HEK293 (cell line): ENCODE results near the gene ADAMTS20.

ENCODE experiments used
- CTCF ChIA-PET: fragments of 350-600 bp; formaldehyde crosslinking; extraction: SDS; loops from one replicate; lab custom pipeline; 2021; ENCODE audit warnings: antibody characterized with exemption; lab: Yijun Ruan, JAX
- POLR2A ChIA-PET: fragments of 300-600 bp; formaldehyde crosslinking; extraction: SDS; loops from one replicate; lab custom pipeline; 2020; ENCODE audit warnings: antibody characterized with exemption, inconsistent platforms; lab: Yijun Ruan, JAX
- H3K27ac ChIP-seq: fragments of 200-500 bp; sonication (Bioruptor generic); 2 replicates; pipeline ENCODE4 v1.5.1; 2014; ENCODE audit warnings: low read depth, low read length, control low read depth, inconsistent platforms; ENCODE audit errors: extremely low read depth
- H3K36me3 ChIP-seq, 2 experiments: fragments of 200-500 bp in 1 of 2; sonication (Bioruptor generic) in 1 of 2; 1 replicate in 1 of 2; 2 replicates in 1 of 2; pipeline ENCODE4 v1.5.1; 2014 to 2017; ENCODE audit warnings: inconsistent platforms in 2 of 2, low read length in 2 of 2; ENCODE audit not compliant: control insufficient read depth in 2 of 2, insufficient read depth in 1 of 2
- H3K4me1 ChIP-seq: fragments of 200-500 bp; sonication (Bioruptor generic); 2 replicates; pipeline ENCODE4 v1.5.1; 2014; ENCODE audit warnings: mild to moderate bottlenecking, low read length, inconsistent platforms; ENCODE audit not compliant: control insufficient read depth, insufficient read depth
- H3K4me3 ChIP-seq: 2 replicates; pipeline ENCODE4 v1.5.1; 2011; ENCODE audit warnings: low read depth, mild to moderate bottlenecking, control low read depth, low read length, moderate library complexity
- H3K9me3 ChIP-seq: fragments of 200-500 bp; sonication (Bioruptor generic); 2 replicates; pipeline ENCODE4 v1.5.1; 2014; ENCODE audit warnings: low read depth, low read length, inconsistent platforms; ENCODE audit not compliant: control insufficient read depth, insufficient read depth
- HOXC10 ChIP-seq: sonication (generic); formaldehyde crosslinking; IDR thresholded peaks from 2 replicates; pipeline ENCODE4 v1.8.1; 2023; ENCODE audit warnings: mild to moderate bottlenecking, missing genetic modification reagents
- HOXD13 ChIP-seq: sonication (generic); formaldehyde crosslinking; IDR thresholded peaks from 2 replicates; pipeline ENCODE4 v1.8.0; 2022; ENCODE audit warnings: missing genetic modification reagents, borderline replicate concordance
- IKZF3 ChIP-seq: fragments of 450-650 bp; IDR thresholded peaks from 2 replicates; pipeline ENCODE4 v1.5.0; 2018; ENCODE audit warnings: missing biosample characterization, mild to moderate bottlenecking, missing genetic modification characterization, moderate library complexity
- SP7 ChIP-seq: fragments of 450-650 bp; formaldehyde crosslinking; IDR thresholded peaks from 2 replicates; pipeline ENCODE4 v1.5.1; 2016; ENCODE audit warnings: missing biosample characterization, missing genetic modification characterization
- ZNF10 ChIP-seq: fragments of 450-650 bp; formaldehyde crosslinking; IDR thresholded peaks from 2 replicates; pipeline ENCODE4 v1.5.1; 2017; ENCODE audit warnings: missing biosample characterization, missing genetic modification characterization
- ZNF184 ChIP-seq: fragments of 450-650 bp; IDR thresholded peaks from 2 replicates; pipeline ENCODE4 v1.5.1; 2018; ENCODE audit warnings: missing biosample characterization, mild to moderate bottlenecking, missing genetic modification characterization
- ZNF202 ChIP-seq: fragments of 450-650 bp; formaldehyde crosslinking; IDR thresholded peaks from 2 replicates; pipeline ENCODE4 v1.5.1; 2016; ENCODE audit warnings: missing biosample characterization, missing genetic modification characterization, borderline replicate concordance
- ZNF24 ChIP-seq: fragments of 450-650 bp; formaldehyde crosslinking; IDR thresholded peaks from 2 replicates; pipeline ENCODE4 v1.5.1; 2016; ENCODE audit warnings: missing biosample characterization, missing genetic modification characterization
- ZNF324 ChIP-seq: fragments of 450-650 bp; formaldehyde crosslinking; IDR thresholded peaks from 2 replicates; pipeline ENCODE4 v1.5.1; 2016; ENCODE audit warnings: missing biosample characterization, missing genetic modification characterization
- ZNF335 ChIP-seq: fragments of 450-650 bp; formaldehyde crosslinking; conservative IDR thresholded peaks from 2 replicates; pipeline ENCODE4 v1.5.1; 2016; ENCODE audit warnings: missing biosample characterization, missing genetic modification characterization
- ZNF350 ChIP-seq: fragments of 450-650 bp; formaldehyde crosslinking; IDR thresholded peaks from 2 replicates; pipeline ENCODE4 v1.5.0; 2017; ENCODE audit warnings: missing biosample characterization, mild to moderate bottlenecking, missing genetic modification characterization
- ZNF362 ChIP-seq: fragments of 450-650 bp; formaldehyde crosslinking; IDR thresholded peaks from 2 replicates; pipeline ENCODE4 v1.5.1; 2016; ENCODE audit warnings: missing biosample characterization, missing genetic modification characterization
- ZNF366 ChIP-seq: fragments of 450-650 bp; formaldehyde crosslinking; conservative IDR thresholded peaks from 2 replicates; pipeline ENCODE4 v1.5.1; 2016; ENCODE audit warnings: missing biosample characterization, missing genetic modification characterization
- ZNF394 ChIP-seq: fragments of 450-650 bp; formaldehyde crosslinking; IDR thresholded peaks from 2 replicates; pipeline ENCODE4 v1.5.1; 2016; ENCODE audit warnings: missing biosample characterization, missing genetic modification characterization, mild to moderate bottlenecking, moderate library complexity, borderline replicate concordance
- ZNF529 ChIP-seq: fragments of 450-650 bp; formaldehyde crosslinking; IDR thresholded peaks from 2 replicates; pipeline ENCODE4 v1.5.1; 2017; ENCODE audit warnings: missing genetic modification characterization, missing biosample characterization; ENCODE audit not compliant: insufficient replicate concordance
- ZNF544 ChIP-seq: fragments of 450-650 bp; formaldehyde crosslinking; IDR thresholded peaks from 2 replicates; pipeline ENCODE4 v1.5.0; 2017; ENCODE audit warnings: missing biosample characterization, missing genetic modification characterization
- ZNF629 ChIP-seq: fragments of 450-650 bp; formaldehyde crosslinking; IDR thresholded peaks from 2 replicates; pipeline ENCODE4 v1.5.1; 2017; ENCODE audit warnings: missing biosample characterization, missing genetic modification characterization
- ZNF654 ChIP-seq: fragments of 450-650 bp; formaldehyde crosslinking; IDR thresholded peaks from 2 replicates; pipeline ENCODE4 v1.5.1; 2016; ENCODE audit warnings: low read depth, missing biosample characterization, missing genetic modification characterization
- ZNF660 ChIP-seq: fragments of 450-650 bp; IDR thresholded peaks from 2 replicates; pipeline ENCODE4 v1.5.1; 2018; ENCODE audit warnings: missing biosample characterization, mild to moderate bottlenecking, missing genetic modification characterization
- ZNF837 ChIP-seq: fragments of 450-650 bp; formaldehyde crosslinking; IDR thresholded peaks from 2 replicates; pipeline ENCODE4 v1.5.1; 2016; ENCODE audit warnings: missing biosample characterization, missing genetic modification characterization
- ZSCAN16 ChIP-seq: fragments of 450-650 bp; formaldehyde crosslinking; IDR thresholded peaks from 2 replicates; pipeline ENCODE4 v1.5.1; 2016; ENCODE audit warnings: missing biosample characterization, missing genetic modification characterization
- TF ChIP-seq, protein P1 (sequence below): fragments of 450-650 bp; formaldehyde crosslinking; IDR thresholded peaks from 2 replicates; pipeline ENCODE4 v1.5.1; 2017; ENCODE audit warnings: missing biosample characterization, missing genetic modification characterization
- TF ChIP-seq, protein P2 (sequence below): fragments of 450-650 bp; formaldehyde crosslinking; IDR thresholded peaks from 2 replicates; pipeline ENCODE4 v1.5.1; 2017; ENCODE audit warnings: missing biosample characterization, missing genetic modification characterization
- TF ChIP-seq, protein P3 (sequence below): fragments of 450-650 bp; formaldehyde crosslinking; IDR thresholded peaks from 2 replicates; pipeline ENCODE4 v1.5.1; 2016; ENCODE audit warnings: missing biosample characterization, missing genetic modification characterization, borderline replicate concordance

ADAMTS20 gene

DNA sequence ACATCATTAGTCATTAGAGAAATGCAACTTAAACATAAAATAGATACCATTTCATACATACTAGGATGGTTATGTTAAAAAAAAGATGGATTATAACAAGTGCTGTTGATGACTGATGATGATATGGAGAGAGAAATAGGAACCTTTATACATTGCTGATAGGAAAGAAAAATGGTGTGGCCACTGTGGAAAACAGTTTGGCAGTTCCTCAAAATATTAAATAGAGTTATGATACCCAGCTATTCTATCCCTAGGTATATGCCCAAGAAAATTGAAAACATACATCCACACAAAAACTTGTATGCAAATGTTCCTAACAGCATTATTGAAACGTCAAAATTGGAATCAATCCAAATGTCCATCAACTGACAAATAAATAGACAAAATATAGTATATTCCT, 170.1 kb downstream of the ADAMTS20 start (continued):
- no peak for TF ChIP-seq ZNF529 (tag by site-specific recombination)
- TF ChIP-seq ZNF202 (tag by site-specific recombination) = no peak
- TF ChIP-seq ZNF362 (tag by site-specific recombination) = no peak
- no peak for TF ChIP-seq HOXC10 (CRISPR knock-in tag)
- TF ChIP-seq ZNF335 (tag by site-specific recombination) = no peak

- Histone ChIP-seq H3K27ac (no peak overlapping the region), H3K4me1 (no peaks in the 10 kb centered on the region), H3K36me3 (no peaks in the 10 kb centered on the region), H3K4me3 (no peak overlapping the region), H3K9me3 (no peaks in the 10 kb centered on the region)
- POLR2A ChIA-PET = no interaction called here
- CTCF ChIA-PET = no interaction called here
- TF ChIP-seq, protein P1, sequence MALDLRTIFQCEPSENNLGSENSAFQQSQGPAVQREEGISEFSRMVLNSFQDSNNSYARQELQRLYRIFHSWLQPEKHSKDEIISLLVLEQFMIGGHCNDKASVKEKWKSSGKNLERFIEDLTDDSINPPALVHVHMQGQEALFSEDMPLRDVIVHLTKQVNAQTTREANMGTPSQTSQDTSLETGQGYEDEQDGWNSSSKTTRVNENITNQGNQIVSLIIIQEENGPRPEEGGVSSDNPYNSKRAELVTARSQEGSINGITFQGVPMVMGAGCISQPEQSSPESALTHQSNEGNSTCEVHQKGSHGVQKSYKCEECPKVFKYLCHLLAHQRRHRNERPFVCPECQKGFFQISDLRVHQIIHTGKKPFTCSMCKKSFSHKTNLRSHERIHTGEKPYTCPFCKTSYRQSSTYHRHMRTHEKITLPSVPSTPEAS (tag by site-specific recombination) = no peak
- TF ChIP-seq ZNF837 (tag by site-specific recombination) (no peak), ZNF654 (tag by site-specific recombination) (no peak), ZNF324 (tag by site-specific recombination) (no peak), ZNF544 (tag by site-specific recombination) (no peak), IKZF3 (tag by site-specific recombination) (no peak)
- TF ChIP-seq, protein P2, sequence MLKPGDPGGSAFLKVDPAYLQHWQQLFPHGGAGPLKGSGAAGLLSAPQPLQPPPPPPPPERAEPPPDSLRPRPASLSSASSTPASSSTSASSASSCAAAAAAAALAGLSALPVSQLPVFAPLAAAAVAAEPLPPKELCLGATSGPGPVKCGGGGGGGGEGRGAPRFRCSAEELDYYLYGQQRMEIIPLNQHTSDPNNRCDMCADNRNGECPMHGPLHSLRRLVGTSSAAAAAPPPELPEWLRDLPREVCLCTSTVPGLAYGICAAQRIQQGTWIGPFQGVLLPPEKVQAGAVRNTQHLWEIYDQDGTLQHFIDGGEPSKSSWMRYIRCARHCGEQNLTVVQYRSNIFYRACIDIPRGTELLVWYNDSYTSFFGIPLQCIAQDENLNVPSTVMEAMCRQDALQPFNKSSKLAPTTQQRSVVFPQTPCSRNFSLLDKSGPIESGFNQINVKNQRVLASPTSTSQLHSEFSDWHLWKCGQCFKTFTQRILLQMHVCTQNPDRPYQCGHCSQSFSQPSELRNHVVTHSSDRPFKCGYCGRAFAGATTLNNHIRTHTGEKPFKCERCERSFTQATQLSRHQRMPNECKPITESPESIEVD (tag by site-specific recombination) = no peak
- TF ChIP-seq, all 188 proteins: peak for 0
Measured at GRCh38 chr12:43378448-43378847, 173.6 kb downstream of the ADAMTS20 start.

GRCh38 chr12:43370263-43370662, 181.7 kb downstream of the ADAMTS20 start:
- no peak overlapping the region for H3K4me3 ChIP-seq
- no peaks in the 10 kb centered on the region for H3K36me3 ChIP-seq
- no peaks in the 10 kb centered on the region for H3K4me1 ChIP-seq
- H3K9me3 ChIP-seq = no peaks in the 10 kb centered on the region
- ChIA-PET CTCF (no interaction called here), POLR2A (no interaction called here)
- H3K27ac ChIP-seq = no peak overlapping the region
- TF ChIP-seq ZSCAN16 (tag by site-specific recombination) (no peak), HOXD13 (CRISPR knock-in tag) (no peak), ZNF24 (tag by site-specific recombination) (peak; percentile 38; the same call in 1 of the 2 replicates), ZNF350 (tag by site-specific recombination) (peak; percentile 50; the same call in 1 of the 2 replicates), ZNF366 (peak; percentile 82), SP7 (tag by site-specific recombination) (peak; percentile 62), ZNF335 (tag by site-specific recombination) (peak; percentile 41), ZNF629 (tag by site-specific recombination) (peak; percentile 52), ZNF660 (tag by site-specific recombination) (0 out of 2 replicates have a peak, but pooled peaks have one; percentile 36), ZNF394 (0 out of 2 replicates have a peak, but pooled peaks have one; percentile 21), ZNF184 (tag by site-specific recombination) (0 out of 2 replicates have a peak, but pooled peaks have one; percentile 49), ZNF10 (peak; percentile 42; the same call in 1 of the 2 replicates)
- TF ChIP-seq, protein P3, sequence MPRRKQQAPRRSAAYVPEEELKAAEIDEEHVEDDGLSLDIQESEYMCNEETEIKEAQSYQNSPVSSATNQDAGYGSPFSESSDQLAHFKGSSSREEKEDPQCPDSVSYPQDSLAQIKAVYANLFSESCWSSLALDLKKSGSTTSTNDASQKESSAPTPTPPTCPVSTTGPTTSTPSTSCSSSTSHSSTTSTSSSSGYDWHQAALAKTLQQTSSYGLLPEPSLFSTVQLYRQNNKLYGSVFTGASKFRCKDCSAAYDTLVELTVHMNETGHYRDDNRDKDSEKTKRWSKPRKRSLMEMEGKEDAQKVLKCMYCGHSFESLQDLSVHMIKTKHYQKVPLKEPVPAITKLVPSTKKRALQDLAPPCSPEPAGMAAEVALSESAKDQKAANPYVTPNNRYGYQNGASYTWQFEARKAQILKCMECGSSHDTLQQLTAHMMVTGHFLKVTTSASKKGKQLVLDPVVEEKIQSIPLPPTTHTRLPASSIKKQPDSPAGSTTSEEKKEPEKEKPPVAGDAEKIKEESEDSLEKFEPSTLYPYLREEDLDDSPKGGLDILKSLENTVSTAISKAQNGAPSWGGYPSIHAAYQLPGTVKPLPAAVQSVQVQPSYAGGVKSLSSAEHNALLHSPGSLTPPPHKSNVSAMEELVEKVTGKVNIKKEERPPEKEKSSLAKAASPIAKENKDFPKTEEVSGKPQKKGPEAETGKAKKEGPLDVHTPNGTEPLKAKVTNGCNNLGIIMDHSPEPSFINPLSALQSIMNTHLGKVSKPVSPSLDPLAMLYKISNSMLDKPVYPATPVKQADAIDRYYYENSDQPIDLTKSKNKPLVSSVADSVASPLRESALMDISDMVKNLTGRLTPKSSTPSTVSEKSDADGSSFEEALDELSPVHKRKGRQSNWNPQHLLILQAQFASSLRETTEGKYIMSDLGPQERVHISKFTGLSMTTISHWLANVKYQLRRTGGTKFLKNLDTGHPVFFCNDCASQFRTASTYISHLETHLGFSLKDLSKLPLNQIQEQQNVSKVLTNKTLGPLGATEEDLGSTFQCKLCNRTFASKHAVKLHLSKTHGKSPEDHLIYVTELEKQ = peak; percentile 41; the same call in 1 of the 2 replicates
